ENCODE data around the gene INSR.

GRCh38 chr19:7238051-7238450 is 56.2 kb downstream of the INSR start:
- no peak for TF ChIP-seq CTCF (IDR thresholded peaks at IDR 0.05; ENCODE audit: extremely low read depth in 1 of 2, insufficient read depth in 1 of 2, low read depth in 1 of 2, low read length in 2 of 2)
- TF ChIP-seq JUN (IDR thresholded peaks at IDR 0.05; ENCODE audit: borderline replicate concordance, insufficient read depth, insufficient read length, low read depth): no peak
- no peak for TF ChIP-seq POLR2A (IDR thresholded peaks at IDR 0.05; ENCODE audit: low read depth, low read length)
- TF ChIP-seq MYC (IDR thresholded peaks at IDR 0.05; ENCODE audit: low read depth, low read length): no peak

Data from endothelial cell of umbilical vein (primary cell).